GM21515 (cell line): Measurements from ENCODE around the gene GATA2.

Experiments
- ATAC-seq: cut with Tn5 transposase; IDR thresholded peaks from one replicate; pipeline ENCODE4 v1.9.1; 2021; ENCODE audit not compliant: unreplicated experiment

GATA2 gene

GRCh38 chr3:128492671-128493569 lies at the start of gene GATA2:
Gene GATA2, minus strand, starts transcription at chr3:128493201. Its CDS starts 6,170 bp downstream, at chr3:128487031.
- ATAC-seq, result no peak

DNA sequence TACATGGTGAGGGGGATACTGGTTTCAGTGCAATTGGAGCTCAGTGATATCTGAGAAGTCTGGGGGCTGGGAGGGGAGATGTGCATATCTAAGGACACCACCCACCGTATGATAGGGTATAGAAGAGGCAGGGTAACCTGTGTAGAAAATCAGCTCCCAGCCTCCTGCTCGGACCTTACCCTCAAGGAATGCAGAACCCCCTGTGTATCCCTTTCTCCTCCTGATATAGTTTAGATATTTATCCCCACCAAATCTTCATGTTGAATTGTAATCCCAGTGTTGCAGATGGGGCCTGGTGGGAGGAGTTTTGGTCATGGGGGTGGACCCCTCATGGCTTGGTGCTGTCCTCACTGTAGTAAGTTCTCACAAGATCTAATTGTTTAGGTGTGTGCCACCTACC lies 48.2 kb upstream of the GATA2 start:
- ATAC-seq, result no peak

- no peak for ATAC-seq
These were observed 46.4 kb upstream of the GATA2 start for GRCh38 chr3:128539376-128539775.

GRCh38 chr3:128537091-128537703 lies 44.2 kb upstream of the GATA2 start:
- no peak for ATAC-seq

GRCh38 chr3:128532012-128532983 lies 39.3 kb upstream of the GATA2 start:
- no peak for ATAC-seq

DNA sequence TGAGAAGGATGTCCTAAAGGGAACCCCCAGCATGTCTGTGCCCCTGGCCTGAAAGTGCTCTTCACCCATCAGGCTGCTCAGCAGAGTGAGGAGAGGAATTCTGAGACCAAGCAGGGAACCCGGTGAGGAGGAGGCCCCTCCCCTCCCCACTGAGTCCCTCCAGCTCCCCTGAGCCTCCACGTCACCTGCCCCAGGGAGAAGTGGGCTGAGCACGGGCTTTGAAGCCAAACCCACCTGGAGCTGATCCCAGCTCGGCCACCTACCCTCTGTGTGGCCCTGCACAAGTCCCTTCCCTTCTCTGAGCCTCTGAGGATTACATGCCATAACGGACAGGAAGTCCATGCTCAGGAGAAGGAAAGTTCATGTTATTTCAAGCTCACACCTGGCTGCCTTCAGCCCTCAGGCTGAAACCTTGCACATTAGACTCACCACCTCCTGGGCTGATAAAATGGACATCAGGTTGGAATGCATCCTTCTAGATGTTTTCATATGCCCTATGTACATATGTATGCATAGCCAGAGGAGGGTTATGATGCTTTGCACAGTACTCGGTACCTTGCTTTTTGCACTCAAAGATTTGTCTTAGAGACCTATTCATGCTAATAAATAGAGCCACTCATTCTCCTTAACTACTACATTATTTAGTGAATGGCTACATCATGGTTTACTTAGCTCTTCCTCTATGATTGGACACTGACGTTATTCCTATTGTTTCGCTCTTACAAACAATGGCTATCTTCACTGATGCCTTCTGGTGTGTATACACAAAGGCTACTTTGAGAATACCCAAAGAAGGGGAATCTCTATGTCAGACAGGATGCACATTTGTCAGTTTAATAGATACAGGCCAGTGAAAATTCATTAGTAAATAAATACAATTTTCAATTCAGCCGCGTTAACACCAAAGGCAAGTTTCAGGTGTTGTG lies 31.6 kb upstream of the GATA2 start:
- no peak for ATAC-seq

DNA sequence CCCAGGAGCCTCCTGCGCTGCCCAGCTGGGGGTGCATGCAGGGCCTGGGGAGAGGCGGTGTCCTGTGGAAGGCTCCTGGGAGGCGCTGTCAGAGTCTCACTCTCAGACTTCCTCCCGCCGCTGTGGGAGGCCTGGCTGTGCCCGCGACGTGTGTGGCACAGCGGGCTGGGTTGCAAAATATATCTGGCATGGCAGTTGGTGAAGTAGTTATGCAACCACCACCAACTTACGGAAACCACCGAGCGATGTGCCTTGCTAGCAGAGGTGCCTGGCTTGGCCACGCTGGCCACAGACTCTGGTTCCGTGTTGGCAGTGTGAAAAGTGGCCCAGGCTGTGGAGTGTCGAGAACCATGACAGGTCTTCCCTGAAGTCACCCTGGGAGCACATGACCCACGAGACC lies 30.6 kb upstream of the GATA2 start:
- no peak for ATAC-seq

GRCh38 chr3:128521715-128522114 lies 28.7 kb upstream of the GATA2 start:
- no peak for ATAC-seq

GRCh38 chr3:128518587-128519490 lies 25.8 kb upstream of the GATA2 start:
- ATAC-seq, result no peak

- ATAC-seq, result no peak
These were observed 24.6 kb upstream of the GATA2 start for GRCh38 chr3:128517648-128518047.

- ATAC-seq, result no peak
These were observed 23.0 kb upstream of the GATA2 start for GRCh38 chr3:128515967-128516366.

GRCh38 chr3:128508852-128509251 lies 15.9 kb upstream of the GATA2 start:
- no peak for ATAC-seq

- no peak for ATAC-seq
These were observed 13.8 kb upstream of the GATA2 start for GRCh38 chr3:128506754-128507153.

GRCh38 chr3:128505771-128506170 lies 12.8 kb upstream of the GATA2 start:
- no peak for ATAC-seq

- ATAC-seq, result no peak
These were observed 12.1 kb upstream of the GATA2 start for GRCh38 chr3:128504963-128505730.

DNA sequence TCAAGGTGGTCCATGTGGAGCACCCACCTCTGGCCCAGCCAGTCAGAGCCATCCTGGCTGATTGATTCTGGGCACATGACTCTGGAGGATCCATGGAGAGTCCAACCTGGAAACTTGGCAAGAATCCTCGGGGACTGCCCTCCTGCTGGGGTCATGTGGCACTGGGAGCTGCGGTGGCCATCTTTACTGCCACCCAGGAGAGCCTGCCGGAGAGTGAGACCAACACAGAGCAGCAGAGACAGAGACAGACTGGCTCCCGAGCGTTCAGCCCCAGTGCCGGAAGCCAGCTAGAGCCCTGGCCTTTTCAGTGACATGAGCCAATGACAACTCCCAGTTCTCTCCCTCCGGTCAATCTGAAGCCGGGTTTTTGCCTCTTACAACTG lies 11.5 kb upstream of the GATA2 start:
- no peak for ATAC-seq

DNA sequence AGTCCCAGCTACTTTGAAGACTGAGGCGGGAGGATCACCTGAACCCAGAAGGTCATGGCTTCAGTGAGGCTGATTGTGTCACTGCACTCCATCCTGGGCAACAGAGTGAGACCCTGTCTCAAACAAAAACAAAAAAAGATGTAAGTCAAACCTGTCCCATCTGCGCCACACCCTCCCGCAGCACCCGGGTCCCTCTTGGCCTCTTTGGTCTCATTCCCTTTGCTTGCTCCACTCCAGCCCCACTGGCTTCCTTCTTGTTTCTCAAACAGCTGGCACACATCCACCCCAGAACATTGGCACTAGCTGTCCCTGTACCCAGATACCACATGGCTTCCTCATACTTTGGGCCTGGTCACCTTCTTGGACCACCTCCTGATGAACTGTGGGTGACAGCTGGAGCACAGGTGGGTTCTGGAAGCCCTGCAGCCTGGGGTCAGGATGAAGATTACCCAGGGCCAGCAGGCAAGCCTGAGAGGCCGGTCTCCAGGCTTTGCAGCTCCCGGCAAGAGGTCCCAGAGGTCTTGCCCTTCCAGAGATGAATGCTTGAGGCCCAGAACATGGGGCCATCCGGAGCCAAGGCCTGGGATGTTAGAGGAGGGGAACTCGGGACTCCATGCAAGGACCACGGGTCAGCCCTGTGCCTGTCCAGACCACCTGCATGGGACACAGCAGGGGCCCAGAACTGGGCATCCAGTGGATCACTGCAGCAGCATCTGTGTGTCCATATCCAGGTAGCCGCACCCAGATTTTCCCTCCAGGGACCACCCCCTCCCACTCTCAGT lies 10.9 kb upstream of the GATA2 start:
- no peak for ATAC-seq
